ENCODE data around the gene ERFL. TPM values are rescaled to one million over a fixed set of nuclear protein-coding genes. Genes with fewer than 3 reads are reported as not detected.

Gene ERFL
- total and polyA plus RNA-seq, 2 of the 4 experiments (the other 2 are of a cell fraction): not detected

- TF ChIP-seq, protein P1, sequence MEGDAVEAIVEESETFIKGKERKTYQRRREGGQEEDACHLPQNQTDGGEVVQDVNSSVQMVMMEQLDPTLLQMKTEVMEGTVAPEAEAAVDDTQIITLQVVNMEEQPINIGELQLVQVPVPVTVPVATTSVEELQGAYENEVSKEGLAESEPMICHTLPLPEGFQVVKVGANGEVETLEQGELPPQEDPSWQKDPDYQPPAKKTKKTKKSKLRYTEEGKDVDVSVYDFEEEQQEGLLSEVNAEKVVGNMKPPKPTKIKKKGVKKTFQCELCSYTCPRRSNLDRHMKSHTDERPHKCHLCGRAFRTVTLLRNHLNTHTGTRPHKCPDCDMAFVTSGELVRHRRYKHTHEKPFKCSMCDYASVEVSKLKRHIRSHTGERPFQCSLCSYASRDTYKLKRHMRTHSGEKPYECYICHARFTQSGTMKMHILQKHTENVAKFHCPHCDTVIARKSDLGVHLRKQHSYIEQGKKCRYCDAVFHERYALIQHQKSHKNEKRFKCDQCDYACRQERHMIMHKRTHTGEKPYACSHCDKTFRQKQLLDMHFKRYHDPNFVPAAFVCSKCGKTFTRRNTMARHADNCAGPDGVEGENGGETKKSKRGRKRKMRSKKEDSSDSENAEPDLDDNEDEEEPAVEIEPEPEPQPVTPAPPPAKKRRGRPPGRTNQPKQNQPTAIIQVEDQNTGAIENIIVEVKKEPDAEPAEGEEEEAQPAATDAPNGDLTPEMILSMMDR (conservative IDR thresholded peaks at IDR 0.05; ENCODE audit: low read depth, low read length): no peak; the same call in 1 of the 2 replicates
- TF ChIP-seq RFX5 (IDR thresholded peaks at IDR 0.05; ENCODE audit: low read depth, low read length): no peak
Measured at GRCh38 chr19:41959056-41960053, 31.1 kb upstream of the ERFL start, which contains the start of gene RABAC1 (continued).

Measured in IMR-90 (cell line).